ENCODE results near the gene DPP6.

DPP6 gene

DNA sequence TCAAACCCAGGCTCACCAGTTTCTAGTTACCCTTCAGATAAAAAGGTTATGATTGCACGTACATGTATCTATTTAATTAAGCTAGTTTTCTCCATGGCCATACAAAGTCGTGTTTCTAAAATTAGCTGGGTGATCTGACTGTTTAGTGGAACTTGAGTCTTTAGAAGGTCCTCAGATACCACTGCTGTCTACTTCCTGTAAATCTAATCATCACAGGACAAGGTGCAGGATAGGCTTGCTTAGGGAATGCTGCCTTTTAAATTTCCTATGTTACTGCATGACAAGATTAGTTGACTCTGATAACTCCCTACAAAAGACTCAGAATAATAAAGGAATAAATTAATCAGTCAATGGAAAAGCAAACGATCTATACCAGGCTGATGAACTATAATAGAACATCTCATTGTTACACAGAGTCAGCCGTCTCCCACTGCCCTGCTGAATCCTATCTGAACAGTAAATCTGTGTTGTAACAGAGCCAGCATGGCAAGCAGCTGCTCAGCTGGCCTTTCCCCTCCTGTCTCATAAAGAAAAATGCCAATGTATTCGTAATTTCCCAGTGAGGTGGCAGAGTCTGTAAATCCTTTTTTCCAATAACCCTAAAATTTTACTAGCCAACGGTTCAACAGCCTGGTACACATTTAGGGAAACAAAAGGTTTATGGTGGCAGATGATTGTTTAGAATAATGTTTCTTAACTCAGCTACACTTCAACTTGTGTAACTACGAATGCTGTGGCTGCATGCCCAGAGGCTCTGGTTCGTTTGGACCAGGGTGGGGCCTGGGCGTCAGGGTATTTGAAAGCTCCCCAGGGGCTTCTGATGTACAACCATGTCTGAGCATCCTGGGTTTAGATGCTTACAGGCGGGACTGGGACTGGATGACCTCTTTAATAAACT is 632.7 kb downstream of the DPP6 start:
- in situ Hi-C loops (cut with MboI; ENCODE audit: low sequenced_read_pairs), result no loop called here

- in situ Hi-C loops (cut with MboI; ENCODE audit: low sequenced_read_pairs), result no loop called here
Measured at GRCh38 chr7:154685564-154685901, 633.3 kb downstream of the DPP6 start.

DNA sequence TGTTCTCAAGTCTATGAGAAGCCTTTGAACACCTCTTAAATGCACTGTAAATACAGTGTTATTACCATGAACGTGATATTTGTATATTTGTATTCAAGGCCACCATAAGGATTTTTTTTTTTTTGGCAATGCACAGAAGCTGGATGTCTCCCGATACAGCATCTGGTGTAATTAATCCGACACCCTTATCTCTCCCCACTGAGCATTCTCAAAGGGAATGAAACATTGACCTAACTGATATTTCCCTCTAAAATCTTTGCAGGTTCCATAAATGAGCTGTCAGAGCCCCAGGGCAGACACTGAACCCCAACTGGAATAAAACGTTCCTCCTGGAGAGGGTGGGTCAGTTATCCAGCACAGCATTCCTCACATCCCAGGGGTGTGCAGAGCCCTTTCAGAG is 634.1 kb downstream of the DPP6 start:
- in situ Hi-C loops (cut with MboI; ENCODE audit: low sequenced_read_pairs), result no loop called here

DNA sequence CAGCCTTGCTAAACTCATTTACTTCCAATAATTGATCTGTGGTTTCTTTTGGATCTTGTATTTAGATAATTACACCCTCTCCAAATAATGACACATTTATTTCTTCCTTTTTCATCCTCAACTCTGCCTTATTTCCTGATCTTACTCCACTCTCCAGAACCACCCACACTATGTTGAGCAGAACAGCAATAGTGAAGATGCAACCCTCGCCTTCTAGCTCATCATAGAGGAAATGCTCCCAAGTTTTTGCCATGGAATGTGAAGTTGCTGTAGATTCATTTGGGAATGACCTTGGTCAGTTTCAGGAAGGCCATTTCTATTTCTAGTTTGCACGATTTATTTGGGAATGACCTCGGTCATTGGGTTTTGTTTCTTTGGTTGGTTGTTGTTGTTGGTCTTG is 636.8 kb downstream of the DPP6 start:
- in situ Hi-C loops (cut with MboI; ENCODE audit: low sequenced_read_pairs), result no loop called here

- in situ Hi-C loops (cut with MboI; ENCODE audit: low sequenced_read_pairs), result no loop called here
Measured at GRCh38 chr7:154690411-154690810, 638.2 kb downstream of the DPP6 start.

DNA sequence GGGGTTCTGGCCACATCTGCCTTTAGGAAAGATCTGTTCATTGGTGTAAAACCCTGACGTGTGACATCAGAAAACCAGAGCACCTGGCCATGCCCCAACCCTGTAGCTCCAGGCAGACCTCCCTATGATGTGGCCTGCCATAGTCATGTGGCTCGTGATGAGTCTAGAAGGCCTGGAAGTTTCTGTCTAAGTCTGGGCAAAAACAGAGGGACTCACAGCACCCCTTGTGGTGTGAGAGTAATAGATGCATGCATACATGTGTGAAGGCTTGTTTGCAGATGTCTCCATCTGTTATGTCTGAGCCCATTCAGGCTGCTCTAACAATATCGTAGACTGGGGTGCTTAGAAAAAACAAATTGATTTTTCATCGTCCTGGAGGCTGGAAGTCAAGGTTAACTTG is 641.5 kb downstream of the DPP6 start:
- in situ Hi-C loops (cut with MboI; ENCODE audit: low sequenced_read_pairs), result no loop called here

- in situ Hi-C loops (cut with MboI; ENCODE audit: low sequenced_read_pairs), result no loop called here
Measured at GRCh38 chr7:154695836-154696235, 643.6 kb downstream of the DPP6 start.

DNA sequence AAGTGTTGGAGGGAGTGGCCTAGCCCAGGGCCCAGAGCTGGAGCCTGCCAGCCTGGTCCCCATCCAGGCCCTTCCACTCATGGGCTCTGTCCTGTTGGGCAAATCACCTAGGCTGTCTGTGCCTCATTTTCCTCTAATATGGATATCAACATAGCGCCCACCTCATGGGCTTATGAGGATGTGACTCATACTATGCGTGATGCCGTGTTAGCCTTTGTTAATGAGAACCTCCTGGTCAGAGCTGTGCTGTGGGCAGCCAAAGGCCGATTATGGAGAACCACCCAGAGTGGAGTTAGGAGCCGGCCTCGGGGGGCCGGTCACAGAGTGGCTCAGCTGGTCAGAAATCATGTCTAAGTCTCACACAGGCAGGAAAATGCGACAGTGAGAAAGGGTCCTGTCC is 644.4 kb downstream of the DPP6 start:
- in situ Hi-C loops (cut with MboI; ENCODE audit: low sequenced_read_pairs), result no loop called here

DNA sequence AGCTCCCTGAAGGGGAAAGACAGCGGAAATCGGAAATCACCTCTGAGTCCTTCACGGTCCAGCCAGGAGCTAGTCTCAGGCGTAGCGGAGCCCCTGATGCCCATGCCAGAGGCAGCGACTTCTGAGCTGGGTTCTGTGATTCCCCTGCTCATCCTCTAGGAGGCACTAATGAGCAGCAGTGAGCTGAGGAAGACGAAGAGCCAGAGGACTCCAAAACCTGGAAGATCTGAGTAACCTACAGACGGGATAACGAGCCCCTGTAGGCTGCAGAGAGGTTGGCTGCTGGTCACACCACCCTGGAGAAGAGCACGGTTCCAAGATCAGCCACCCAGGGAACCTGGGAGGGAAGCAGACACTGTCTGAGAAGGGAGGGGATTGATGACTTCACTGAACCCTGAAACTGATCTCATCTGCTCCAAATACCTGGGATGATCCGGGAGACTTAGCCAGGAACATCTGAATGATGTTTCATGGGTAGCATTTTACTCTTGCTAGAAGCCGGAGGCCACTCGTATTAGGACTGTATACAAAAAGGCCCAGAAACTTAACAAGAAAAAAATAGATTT is 646.6 kb downstream of the DPP6 start:
- in situ Hi-C loops (cut with MboI; ENCODE audit: low sequenced_read_pairs), result no loop called here

GRCh38 chr7:154699417-154699816 is 647.2 kb downstream of the DPP6 start:
- in situ Hi-C loops (cut with MboI; ENCODE audit: low sequenced_read_pairs), result no loop called here

- in situ Hi-C loops (cut with MboI; ENCODE audit: low sequenced_read_pairs), result no loop called here
Measured at GRCh38 chr7:154709840-154710520, 657.8 kb downstream of the DPP6 start.

DNA sequence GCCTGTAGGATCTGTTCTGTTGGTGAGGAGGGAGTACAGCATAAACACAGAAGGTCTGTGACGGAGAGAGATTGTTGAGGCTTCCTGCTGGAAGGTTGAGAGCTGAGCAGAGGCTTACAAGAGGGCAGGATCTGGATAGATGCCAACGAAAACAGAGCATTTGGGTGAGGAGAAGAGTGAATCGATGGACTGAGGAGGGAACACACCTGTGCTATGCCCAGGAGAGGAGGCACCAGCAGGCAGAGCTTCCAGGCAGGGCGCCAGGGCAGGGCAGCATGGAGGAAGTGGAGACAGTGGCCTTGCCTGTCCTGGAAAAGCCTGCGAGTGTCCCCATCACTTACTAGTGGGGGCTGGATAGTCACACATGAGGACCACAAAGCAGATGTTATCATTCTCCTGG is 667.8 kb downstream of the DPP6 start:
- in situ Hi-C loops (cut with MboI; ENCODE audit: low sequenced_read_pairs), result no loop called here

DNA sequence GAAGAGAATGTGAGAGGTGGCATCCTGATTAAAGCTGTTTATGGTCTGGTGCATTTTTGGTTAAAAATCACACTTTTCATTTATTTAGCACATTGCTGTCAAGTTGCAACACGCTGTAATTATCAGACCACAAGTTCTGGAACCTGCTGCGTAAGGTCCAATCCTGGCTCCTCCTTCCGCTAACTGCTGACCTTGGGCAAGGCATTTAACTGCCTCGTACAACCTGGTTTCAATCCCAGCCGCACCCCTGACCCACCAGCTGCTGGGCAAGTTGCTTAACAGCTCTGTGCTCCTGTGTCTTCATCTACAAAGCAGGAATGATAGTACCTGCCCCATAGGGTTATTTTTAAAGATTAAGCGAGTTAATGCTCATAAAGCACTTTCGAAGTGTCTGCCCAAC is 668.9 kb downstream of the DPP6 start:
- in situ Hi-C loops (cut with MboI; ENCODE audit: low sequenced_read_pairs), result no loop called here

DNA sequence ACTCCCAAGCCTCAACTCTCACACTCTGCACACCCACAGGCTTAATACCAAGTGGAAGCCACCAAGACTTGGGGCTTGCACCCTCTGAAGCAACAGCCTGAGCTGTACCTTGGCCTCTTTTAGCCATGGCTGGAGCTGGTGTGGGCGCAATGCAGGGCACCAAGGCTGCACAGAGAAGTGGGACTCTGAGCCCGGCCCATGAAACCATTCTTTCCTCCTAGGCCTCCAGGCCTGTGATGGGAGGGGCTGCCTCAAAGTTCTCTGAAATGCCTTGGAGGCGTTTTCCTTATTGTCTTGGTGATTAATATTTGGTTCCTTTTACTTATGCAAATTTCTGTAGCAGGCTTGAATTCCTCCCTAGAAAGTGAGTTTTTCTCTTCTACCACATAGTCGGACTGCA is 674.2 kb downstream of the DPP6 start:
- in situ Hi-C loops (cut with MboI; ENCODE audit: low sequenced_read_pairs), result no loop called here

DNA sequence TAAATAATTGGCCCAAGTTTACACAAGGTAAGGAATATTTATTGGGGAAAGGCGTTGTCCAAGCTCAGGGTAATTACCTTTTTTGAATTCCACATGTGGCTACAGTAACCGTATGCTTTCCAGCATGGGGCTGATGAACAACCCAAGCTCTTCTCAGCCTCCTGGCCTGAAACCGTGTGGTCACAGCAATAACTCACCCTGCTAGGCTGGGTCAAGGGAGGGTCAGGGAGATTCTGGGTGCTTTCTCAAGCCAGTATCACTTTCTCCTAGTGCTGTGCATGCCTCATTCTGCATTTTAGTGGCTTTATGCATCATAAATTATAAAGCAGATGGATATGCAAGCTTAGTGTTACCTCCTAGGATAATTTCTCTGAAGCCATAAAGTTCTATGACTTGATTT is 676.9 kb downstream of the DPP6 start:
- in situ Hi-C loops (cut with MboI; ENCODE audit: low sequenced_read_pairs), result no loop called here

- in situ Hi-C loops (cut with MboI; ENCODE audit: low sequenced_read_pairs), result no loop called here
Measured at GRCh38 chr7:154735766-154736165, 683.6 kb downstream of the DPP6 start.

DNA sequence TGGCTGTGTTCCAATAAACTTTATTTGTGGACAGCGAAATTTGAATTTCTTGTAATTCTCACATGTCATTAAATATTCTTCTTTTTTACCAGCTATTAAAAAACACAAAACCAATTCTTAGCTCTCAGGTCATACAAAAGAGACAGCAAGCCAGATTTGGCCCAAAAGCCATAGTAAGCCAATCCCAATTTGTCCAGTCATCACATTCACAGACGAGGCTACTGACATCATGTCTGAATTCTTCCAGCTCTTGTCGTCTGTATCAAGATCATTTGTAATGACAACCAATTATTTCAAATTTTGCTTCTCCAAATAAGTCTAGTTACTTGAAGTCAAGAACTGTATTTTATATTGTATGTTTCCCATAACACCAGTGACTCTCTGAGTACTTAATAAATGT is 684.2 kb downstream of the DPP6 start:
- in situ Hi-C loops (cut with MboI; ENCODE audit: low sequenced_read_pairs), result no loop called here

DNA sequence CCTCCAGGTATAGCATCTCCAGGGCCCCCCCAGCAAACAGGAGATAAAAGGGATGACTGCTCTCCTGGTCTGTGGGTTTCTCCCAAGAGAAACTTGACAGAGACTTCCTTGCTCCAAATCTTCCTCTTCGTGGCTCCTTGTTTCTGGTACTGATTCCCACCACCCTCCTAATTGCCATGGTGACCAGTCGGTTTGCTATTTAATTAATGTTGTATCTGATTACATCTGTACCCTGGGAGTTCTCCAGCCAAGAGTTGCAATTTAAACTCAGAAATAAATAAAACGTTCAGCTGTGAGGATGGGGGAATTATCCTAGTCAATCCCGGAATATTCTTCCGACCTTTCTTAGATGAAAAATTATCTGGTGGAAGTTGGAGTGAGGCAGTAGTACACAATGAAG is 686.0 kb downstream of the DPP6 start:
- in situ Hi-C loops (cut with MboI; ENCODE audit: low sequenced_read_pairs), result no loop called here

- in situ Hi-C loops (cut with MboI; ENCODE audit: low sequenced_read_pairs), result no loop called here
Measured at GRCh38 chr7:154741131-154741530, 688.9 kb downstream of the DPP6 start.

DNA sequence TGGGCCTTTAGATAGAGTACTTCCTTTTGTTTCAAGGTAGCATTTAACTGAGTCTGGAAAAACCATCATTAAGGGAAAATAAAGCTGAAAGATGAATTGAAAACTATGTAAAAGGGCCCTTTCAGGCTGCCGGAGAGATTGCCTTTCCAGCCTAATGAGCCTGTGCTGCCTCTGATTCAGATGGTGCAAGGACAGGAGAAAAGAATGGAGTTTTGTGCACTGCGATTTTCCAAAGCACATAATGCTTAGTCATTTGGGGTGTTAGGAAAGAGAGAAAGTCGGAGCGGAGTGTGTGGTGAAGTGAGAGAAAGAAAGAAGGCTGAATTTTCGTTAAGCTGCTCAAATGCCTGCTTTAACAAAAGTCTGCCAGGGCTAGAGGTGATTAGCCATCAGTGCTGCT is 691.0 kb downstream of the DPP6 start:
- in situ Hi-C loops (cut with MboI; ENCODE audit: low sequenced_read_pairs), result no loop called here

GRCh38 chr7:154744256-154744860 is 692.2 kb downstream of the DPP6 start:
- in situ Hi-C loops (cut with MboI; ENCODE audit: low sequenced_read_pairs), result no loop called here

- in situ Hi-C loops (cut with MboI; ENCODE audit: low sequenced_read_pairs), result no loop called here
Measured at GRCh38 chr7:154744861-154745258, 692.7 kb downstream of the DPP6 start.

All from HL-60/S4 treated with retinoic acid at 250 ng/mL for 4 days and 3 days (cell line).